Memory B cell (primary cell): ENCODE data around the gene CDC42BPG.
A peak's percentile ranks its signal among the peaks of the same experiment; 100 is the strongest.
"Not testable (repeated sequence)": the region's sequence is repeated elsewhere in the genome, so short reads cannot be mapped to it uniquely, and the experiment has no call there.

Source experiments
- ATAC-seq: fragments of 150-1000 bp; cut with Tn5 transposase; 2 replicates; pipeline ENCODE4 v1.10.0; 2021; ENCODE audit warnings: low read depth, mild to moderate bottlenecking, moderate library complexity
- DNase-seq, 2 donors: peaks; one replicate each; pipeline ENCODE4 v3.0.0; 2022; ENCODE audit warnings: low spot score in 2 of 2
- H3K27ac Mint-ChIP-seq: one replicate; pipeline ENCODE4 v1.8.0; 2022; ENCODE audit warnings: mild to moderate bottlenecking, moderate library complexity, mixed read lengths
- H3K27me3 Mint-ChIP-seq: one replicate; pipeline ENCODE4 v1.8.0; 2022; ENCODE audit warnings: mixed read lengths
- H3K36me3 Mint-ChIP-seq: one replicate; pipeline ENCODE4 v1.8.0; 2022; ENCODE audit warnings: mild to moderate bottlenecking, mixed read lengths
- H3K4me1 Mint-ChIP-seq: one replicate; pipeline ENCODE4 v1.8.0; 2022; ENCODE audit warnings: mixed read lengths
- H3K4me3 Mint-ChIP-seq: one replicate; pipeline ENCODE4 v1.8.0; 2022; ENCODE audit warnings: mild to moderate bottlenecking, moderate library complexity, mixed read lengths
- H3K9me3 Mint-ChIP-seq: one replicate; pipeline ENCODE4 v1.8.0; 2022; ENCODE audit warnings: mixed read lengths

CDC42BPG gene

GRCh38 chr11:64853709-64854108 is 9.3 kb upstream of the CDC42BPG start:
- Mint-ChIP-seq H3K4me1 (peaks cover 63% of the 10 kb centered on the region), H3K9me3 (no peaks in the 10 kb centered on the region), H3K27ac (peak overlapping the region; percentile 97), H3K4me3 (peak overlapping the region; percentile 65), H3K36me3 (peaks cover 12% of the 10 kb centered on the region), H3K27me3 (no peaks in the 10 kb centered on the region)
- ATAC-seq (peak; percentile 3), DNase-seq (no peak)

- Mint-ChIP-seq H3K4me3 (peak overlapping the region; percentile 65), H3K4me1 (peaks cover 67% of the 10 kb centered on the region), H3K36me3 (peaks cover 12% of the 10 kb centered on the region), H3K9me3 (no peaks in the 10 kb centered on the region), H3K27ac (peak overlapping the region; percentile 97), H3K27me3 (no peaks in the 10 kb centered on the region)
- DNase-seq (no peak), ATAC-seq (peak; percentile 1)
Observed at GRCh38 chr11:64852804-64853509, 8.5 kb upstream of the CDC42BPG start.

- Mint-ChIP-seq H3K27me3 (no peaks in the 10 kb centered on the region), H3K36me3 (peaks cover 12% of the 10 kb centered on the region), H3K4me3 (peak overlapping the region; percentile 65), H3K27ac (peak overlapping the region; percentile 97), H3K4me1 (peaks cover 71% of the 10 kb centered on the region), H3K9me3 (no peaks in the 10 kb centered on the region)
- ATAC-seq: peak; percentile 61
- DNase-seq: peak; percentile 72 to 74
Observed at GRCh38 chr11:64851831-64852351, 7.4 kb upstream of the CDC42BPG start.

- Mint-ChIP-seq H3K4me1 (peaks cover 64% of the 10 kb centered on the region), H3K4me3 (peak overlapping the region; percentile 65), H3K36me3 (peaks cover 12% of the 10 kb centered on the region), H3K27me3 (no peaks in the 10 kb centered on the region), H3K9me3 (no peaks in the 10 kb centered on the region), H3K27ac (peak overlapping the region; percentile 97)
- ATAC-seq (peak; percentile 65), DNase-seq (peak; percentile 76 to 83)
Observed at GRCh38 chr11:64850979-64851567, 6.6 kb upstream of the CDC42BPG start.

- DNase-seq (no peak), ATAC-seq (no peak)
- Mint-ChIP-seq H3K36me3 (peaks cover 6% of the 10 kb centered on the region), H3K27ac (peak overlapping the region; percentile 97), H3K4me3 (peak overlapping the region; percentile 11), H3K9me3 (no peaks in the 10 kb centered on the region), H3K4me1 (peaks cover 56% of the 10 kb centered on the region), H3K27me3 (no peaks in the 10 kb centered on the region)
Observed at GRCh38 chr11:64849598-64850356, 5.3 kb upstream of the CDC42BPG start.

- Mint-ChIP-seq H3K36me3 (peaks cover 3% of the 10 kb centered on the region), H3K27ac (peak overlapping the region; percentile 80), H3K9me3 (no peaks in the 10 kb centered on the region), H3K4me1 (peaks cover 51% of the 10 kb centered on the region), H3K4me3 (peak overlapping the region; percentile 74), H3K27me3 (no peaks in the 10 kb centered on the region)
- DNase-seq (peak; percentile 64 to 70), ATAC-seq (peak; percentile 32)
Observed at GRCh38 chr11:64848826-64849597, 4.6 kb upstream of the CDC42BPG start.

GRCh38 chr11:64848214-64848825 is 3.9 kb upstream of the CDC42BPG start:
- Mint-ChIP-seq H3K36me3 (peaks cover 2% of the 10 kb centered on the region), H3K9me3 (no peaks in the 10 kb centered on the region), H3K27ac (peak overlapping the region; percentile 80), H3K27me3 (no peaks in the 10 kb centered on the region), H3K4me3 (peak overlapping the region; percentile 74), H3K4me1 (peaks cover 51% of the 10 kb centered on the region)
- ATAC-seq (no peak), DNase-seq (no peak)

GRCh38 chr11:64846998-64847666 is 2.7 kb upstream of the CDC42BPG start:
- Mint-ChIP-seq H3K9me3 (no peaks in the 10 kb centered on the region), H3K27ac (peak overlapping the region; percentile 15), H3K4me1 (peaks cover 43% of the 10 kb centered on the region), H3K36me3 (no peaks in the 10 kb centered on the region), H3K4me3 (peak overlapping the region; percentile 49), H3K27me3 (no peaks in the 10 kb centered on the region)
- DNase-seq: peak; percentile 88 to 91
- ATAC-seq: peak; percentile 17

GRCh38 chr11:64845776-64846129 is 1.3 kb upstream of the CDC42BPG start:
- H3K27ac Mint-ChIP-seq: peak overlapping the region; percentile 24
- H3K4me3 Mint-ChIP-seq: peak overlapping the region; percentile 71
- peaks cover 31% of the 10 kb centered on the region for H3K4me1 Mint-ChIP-seq
- ATAC-seq, H3K27me3 Mint-ChIP-seq, H3K36me3 Mint-ChIP-seq, DNase-seq, H3K9me3 Mint-ChIP-seq: not testable (repeated sequence)

GRCh38 chr11:64845129-64845775 is 799 bp upstream of the CDC42BPG start:
- Mint-ChIP-seq H3K27ac (peak overlapping the region; percentile 71), H3K9me3 (no peaks in the 10 kb centered on the region), H3K4me1 (peaks cover 30% of the 10 kb centered on the region), H3K27me3 (no peaks in the 10 kb centered on the region), H3K4me3 (peak overlapping the region; percentile 71), H3K36me3 (no peaks in the 10 kb centered on the region)
- DNase-seq (no peak), ATAC-seq (no peak)

- Mint-ChIP-seq H3K36me3 (peaks cover 5% of the 10 kb centered on the region), H3K4me3 (peak overlapping the region; percentile 89), H3K27ac (no peak overlapping the region), H3K27me3 (no peaks in the 10 kb centered on the region), H3K9me3 (no peaks in the 10 kb centered on the region), H3K4me1 (peaks cover 27% of the 10 kb centered on the region)
- ATAC-seq: no peak
- no peak for DNase-seq
Observed at GRCh38 chr11:64843686-64844329, 645 bp downstream of the CDC42BPG start.
